GM18511 (cell line): ENCODE data around the gene TMEM107.

Experiments used
- ATAC-seq: cut with Tn5 transposase; IDR thresholded peaks from one replicate; pipeline ENCODE4 v1.9.1; 2021; ENCODE audit warnings: mild to moderate bottlenecking, moderate library complexity; ENCODE audit not compliant: unreplicated experiment

Gene TMEM107

DNA sequence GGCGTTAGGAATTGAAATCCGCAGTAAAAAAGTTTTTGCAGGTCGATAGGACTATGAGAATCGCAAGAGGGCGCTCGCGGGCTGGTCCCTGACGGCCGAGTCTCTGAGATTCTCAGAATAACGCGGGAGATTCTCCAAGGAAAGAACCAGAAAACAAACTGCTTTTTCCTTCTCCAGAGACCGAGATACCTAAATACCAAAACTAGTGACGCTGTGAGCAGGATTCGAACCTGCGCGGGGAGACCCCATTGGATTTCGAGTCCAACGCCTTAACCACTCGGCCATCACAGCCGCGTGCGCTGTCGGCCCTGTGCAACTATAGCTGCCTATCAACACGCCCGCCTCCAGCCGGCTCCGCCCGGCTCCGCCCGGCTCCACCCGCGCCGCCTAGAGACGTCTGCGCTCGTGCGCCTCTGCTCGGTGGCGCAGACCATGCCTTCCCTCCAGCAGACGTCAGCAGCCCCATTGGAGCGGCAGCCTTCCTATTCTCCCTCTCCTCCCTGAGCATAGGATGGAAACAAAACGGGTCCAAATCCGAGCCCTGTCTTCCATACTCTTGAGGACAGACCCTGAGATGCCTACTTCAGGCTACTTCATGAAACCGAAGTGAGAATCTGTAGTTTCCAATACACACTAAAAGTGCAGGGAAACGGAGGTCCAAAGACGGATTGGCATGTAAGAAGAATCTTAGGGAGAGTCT lies 37.4 kb downstream of the TMEM107 start:
- ATAC-seq, result peak; percentile 82

DNA sequence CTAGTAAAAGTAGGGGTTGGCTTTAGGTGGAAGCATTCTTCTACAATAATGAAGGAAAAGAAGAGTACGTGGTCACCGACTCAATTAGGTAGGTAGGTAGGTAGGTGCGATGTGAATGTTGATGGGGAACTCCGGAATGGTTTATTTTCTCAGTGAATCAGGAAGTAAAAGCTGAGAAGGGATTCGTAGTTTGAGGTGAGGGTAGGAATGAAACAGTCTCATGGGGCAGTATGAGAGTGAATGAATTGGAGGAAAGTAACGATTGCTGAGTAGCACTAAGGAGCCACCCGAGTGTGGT lies 37.9 kb downstream of the TMEM107 start:
- ATAC-seq, result no peak

DNA sequence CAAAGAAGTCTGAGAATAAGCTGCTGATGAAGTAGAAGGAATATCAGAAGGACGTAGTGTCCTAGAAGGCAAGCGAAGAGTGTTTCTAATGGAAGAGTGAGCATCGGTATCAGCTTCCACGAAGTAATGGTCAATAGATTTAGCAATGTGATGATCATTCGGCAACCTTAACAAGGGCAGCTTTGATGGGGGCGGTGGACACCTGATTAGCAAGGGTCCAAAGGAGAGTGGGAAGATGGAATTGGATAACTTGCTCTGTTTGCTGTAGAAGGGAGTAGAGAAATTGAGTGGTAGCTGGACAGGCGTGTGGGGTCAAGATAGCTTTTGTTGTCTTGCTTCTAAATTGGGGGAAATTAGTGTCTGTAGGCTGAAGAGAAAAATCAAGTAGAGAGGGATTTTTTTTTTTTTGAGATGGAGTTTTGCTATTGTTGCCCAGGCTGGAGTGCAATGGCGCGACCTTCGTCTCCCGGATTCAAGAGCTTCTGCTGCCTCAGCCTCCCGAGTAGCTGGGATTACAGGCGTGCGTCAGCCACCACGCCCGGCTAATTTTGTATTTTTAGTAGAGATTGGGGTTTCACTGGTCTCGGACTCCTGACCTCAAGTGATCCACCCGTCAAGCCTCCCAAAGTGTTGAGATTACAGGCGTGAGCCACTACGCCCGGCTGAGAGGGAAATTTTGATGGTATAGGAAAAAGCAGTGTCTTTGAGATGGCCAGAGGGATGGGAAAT lies 38.4 kb downstream of the TMEM107 start:
- no peak for ATAC-seq

DNA sequence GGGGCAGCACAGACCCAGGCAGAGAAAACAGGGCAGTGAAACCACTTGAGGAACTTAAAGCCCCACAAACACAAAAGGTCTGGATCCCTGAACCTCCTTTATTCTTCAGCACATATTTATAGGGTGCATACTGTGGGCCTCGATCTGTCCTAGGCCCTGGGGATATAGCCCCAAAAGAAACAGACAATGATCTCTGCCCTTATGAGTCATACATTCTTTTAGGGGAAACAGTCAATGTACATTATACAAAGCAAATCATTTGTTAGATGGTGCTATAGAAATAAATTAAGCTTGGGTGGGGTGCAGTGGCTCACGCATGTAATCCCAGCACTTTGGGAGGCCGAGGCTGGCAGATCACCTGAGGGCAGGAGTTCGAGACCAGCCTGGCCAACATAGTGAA lies 42.2 kb downstream of the TMEM107 start:
- ATAC-seq, result no peak

DNA sequence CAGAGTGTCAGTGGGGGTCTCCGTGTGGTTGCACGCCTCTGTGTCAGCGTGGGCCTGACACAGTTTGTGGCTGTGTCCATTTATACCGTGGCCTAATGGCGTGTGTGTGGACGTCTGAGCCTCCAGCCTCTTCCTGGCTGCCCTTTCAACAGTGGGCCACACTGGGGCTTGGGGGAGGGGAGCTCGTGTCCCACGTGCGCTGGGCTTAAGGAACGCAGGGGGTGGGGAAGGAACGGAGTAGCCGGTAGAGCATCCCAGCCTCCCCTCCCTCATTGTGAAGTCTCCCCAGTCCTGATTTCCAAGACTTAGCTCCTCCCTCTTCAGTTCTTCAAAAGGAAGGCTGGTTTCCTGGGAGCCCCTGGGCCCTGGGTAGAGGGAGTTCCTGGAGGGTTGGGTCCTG lies 42.8 kb downstream of the TMEM107 start:
- ATAC-seq, result no peak

DNA sequence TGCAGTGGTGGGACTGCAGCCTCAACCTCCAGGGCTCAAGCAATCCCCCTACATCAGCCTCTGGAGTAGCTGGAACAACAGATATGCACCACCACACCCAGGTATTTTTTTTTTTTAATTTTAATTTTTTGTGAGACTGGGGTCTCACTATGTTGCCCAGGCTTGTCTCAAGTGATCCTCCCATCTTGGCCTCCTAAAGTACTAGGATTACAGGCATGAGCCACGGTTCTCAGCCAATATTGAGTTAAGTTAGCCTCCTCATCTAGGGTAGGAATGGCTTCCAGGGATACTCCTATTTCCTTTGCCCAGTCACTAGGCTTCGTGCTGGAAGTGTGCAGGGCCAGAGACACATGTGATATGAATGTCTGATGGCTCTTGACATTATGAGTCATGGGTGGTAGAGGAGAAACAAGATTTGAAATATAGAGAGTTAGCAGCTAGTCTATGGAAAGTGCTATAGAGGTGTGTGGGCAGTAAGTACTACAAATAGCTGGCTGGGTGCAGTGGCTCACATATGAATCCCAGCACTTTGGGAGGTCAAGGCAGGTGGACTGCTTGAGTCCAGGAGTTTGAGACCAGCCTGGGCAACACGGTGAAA lies 44.2 kb downstream of the TMEM107 start:
- ATAC-seq, result no peak

DNA sequence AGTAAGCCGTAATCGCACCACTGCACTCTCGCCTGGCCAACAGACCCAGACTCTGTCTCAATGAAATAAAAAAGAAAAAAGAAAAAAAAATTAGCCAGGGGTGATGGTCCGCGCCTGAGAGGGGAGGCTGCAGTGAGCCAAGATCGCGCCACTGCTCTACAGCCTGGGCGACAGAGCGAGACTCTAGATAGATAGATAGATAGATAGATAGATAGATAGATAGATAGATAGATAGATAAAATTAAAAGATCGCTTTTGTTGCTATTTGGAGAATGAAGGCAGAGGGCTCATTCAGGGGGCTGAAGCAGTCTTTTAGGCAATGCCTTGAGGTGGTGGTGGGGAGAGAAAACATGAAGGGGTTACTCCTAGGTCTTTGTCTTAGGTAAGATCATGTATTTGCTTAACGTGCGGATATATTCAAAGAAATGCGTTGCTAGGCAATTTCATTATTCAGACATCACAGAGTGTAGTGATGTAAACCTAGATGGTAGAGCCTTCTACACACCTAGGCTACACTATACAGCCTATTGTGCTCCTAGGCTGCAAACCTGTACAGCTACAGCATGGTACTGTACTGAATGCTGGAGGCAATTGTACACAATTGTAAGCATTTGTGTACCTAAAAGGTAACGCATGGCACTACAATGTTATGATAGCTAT lies 47.9 kb downstream of the TMEM107 start:
- ATAC-seq, result no peak

DNA sequence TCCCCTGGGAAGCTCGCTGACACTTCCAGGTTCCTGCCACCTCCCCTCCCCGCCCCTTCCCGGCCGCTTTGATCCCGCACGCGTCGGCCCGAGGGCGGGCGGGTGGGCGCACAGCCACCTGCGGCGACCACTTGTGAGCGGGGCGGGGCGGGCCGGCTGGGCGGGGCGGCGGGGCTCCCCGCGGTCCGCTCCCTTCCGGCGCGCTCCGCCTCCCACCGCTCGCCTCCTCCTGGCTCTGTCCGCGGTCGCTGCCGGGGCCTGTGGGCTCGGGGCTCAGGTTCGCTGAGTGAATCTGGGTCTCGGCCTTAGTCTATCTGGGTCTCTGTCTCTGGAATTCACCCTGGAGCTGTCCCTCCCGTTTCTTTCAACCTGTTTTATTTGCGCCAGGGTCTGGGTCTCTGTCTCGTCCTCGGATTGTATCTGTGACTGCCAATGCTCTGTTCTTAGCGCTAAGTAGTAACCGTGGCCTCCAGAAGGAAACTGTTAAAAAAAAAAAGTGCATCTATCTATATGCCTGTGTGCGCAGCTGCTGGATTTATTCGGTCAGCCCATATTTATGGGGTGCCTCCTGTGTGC lies 49.6 kb downstream of the TMEM107 start:
- ATAC-seq, result no peak

DNA sequence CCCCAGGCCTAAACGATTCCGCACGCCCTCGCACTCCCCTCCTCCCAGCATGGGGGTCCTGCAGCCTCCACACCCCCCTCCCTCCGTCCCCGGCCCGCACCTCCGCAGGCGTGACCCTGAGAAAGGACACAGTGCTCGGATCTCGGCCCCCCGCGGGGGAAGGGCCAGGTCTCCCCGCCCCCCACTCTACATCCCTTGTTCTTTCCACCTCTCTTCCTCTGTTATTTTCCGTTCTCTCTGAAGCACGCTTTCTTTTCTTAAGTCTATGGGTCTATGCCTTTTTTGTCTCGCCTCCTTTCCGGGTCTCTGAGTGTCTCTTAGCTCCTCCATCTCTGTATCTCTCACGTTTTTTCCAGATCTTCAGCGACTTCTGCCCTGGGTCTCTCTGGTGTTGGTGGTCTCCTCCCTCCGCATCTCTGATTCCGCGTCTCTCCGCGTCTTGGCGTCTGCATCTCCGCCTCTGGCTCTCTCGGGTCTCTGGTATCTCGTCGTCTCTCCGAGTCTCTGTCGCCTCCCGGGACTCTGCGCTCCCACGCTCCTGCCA lies 50.2 kb downstream of the TMEM107 start:
- ATAC-seq, result no peak

DNA sequence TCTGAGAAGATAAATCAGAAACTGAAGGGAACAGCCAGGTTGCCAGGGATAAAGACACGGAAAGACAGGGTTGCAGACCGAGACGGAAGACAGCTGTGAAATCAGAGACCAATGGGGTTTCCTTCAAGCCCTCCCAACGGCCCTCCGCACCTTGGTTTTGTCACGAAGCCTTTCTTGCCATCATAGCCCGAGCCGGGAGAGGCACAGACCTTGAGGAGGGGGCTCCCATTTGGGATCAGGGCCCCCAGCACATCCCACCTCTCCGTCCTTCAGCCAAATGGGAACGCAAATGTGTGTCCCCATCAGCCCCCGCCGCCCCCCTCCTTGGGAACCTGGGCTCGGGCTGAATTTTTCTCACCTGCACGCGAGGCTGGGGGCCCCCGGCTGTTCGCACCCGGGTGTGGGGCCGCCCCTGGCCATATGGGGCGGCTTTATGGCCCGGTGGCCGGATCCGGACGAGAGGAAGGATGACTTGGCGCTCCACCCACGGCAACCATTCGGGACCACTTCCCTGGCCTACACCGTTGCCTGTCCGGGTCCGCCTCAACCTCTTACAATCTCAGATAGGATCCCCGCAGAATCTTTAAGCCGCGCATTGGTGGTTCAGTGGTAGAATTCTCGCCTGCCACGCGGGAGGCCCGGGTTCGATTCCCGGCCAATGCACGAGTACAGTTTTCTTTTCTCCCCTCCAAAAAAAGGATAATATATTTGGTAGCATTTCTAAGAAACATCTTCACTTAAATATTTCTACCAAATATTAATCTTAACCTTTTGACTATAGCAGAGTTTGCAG lies 50.8 kb downstream of the TMEM107 start:
- no peak for ATAC-seq

DNA sequence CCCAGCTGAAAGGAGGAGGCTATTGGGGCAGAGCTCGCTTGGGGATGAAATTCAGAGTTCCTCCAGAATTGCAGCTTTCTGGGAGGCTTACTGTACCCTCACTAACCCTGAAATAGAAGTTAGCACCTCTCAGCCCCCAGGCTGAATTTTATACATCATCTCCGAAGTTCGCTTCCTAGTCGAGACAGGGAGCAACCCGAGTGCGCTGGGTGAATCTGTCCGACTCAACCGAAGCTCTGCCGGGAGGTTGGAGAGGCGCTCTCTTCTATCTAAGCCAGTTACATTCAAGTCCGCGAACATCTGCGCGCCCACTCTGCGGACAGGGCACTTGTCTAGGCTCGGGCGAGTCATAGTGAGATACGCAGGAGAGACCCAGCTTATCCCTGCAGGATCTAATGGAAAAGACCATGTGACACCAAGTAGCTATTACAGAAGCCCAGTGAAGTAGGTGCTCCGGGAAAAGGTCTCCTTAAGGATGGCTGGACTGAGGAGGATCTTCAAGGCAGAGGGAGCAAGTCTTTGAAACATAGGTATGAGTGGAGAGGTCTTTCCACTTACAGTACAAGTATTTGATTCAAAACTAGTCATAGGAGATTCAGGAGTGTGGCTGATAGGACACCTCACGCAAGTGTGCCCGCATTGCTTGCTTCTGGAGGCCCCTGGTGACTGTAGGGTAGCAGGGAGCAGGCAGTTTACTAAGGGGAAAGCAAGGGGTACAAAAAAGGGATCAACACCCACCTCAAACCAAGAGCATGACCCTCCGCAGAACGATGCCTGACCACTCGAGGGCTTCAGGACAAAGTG lies 51.6 kb downstream of the TMEM107 start:
- no peak for ATAC-seq

DNA sequence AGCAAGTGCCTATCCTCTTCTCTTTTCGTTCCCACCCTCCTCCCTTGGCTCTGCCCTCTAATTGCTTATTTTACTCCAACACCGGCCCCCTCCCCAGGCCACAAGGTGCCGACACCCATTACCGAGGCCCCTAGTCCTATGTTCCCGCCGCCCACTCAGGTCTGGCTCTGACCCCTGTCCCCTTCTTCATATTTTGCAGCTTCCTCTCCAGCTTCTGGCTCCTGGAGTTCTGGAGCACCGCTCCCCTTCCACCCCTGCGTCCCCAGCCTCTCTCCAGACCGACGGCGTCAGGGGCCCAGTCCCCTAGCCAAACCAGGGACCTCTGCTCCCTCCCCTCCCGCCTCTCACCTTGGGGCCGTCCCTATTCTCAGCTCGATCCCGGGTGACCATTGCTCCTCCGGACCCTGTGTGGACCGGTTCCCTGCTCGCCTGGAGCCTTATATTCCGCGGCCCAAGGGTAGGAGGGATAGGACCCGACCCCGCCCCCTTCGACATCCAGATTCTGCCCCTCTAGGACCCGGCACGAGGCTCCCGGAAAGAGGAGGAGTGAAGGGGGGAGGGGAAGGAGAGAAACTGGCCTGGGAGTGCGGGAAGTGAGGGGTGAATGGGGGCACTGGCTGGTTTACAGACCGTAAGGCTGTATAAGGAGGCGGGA lies 52.4 kb downstream of the TMEM107 start, which contains the start of gene HES7:
HES7 (minus strand) TSS at position 412 of the 655 bp plus-strand sequence; CDS start at position 390, 22 bp downstream.
- ATAC-seq, result no peak

DNA sequence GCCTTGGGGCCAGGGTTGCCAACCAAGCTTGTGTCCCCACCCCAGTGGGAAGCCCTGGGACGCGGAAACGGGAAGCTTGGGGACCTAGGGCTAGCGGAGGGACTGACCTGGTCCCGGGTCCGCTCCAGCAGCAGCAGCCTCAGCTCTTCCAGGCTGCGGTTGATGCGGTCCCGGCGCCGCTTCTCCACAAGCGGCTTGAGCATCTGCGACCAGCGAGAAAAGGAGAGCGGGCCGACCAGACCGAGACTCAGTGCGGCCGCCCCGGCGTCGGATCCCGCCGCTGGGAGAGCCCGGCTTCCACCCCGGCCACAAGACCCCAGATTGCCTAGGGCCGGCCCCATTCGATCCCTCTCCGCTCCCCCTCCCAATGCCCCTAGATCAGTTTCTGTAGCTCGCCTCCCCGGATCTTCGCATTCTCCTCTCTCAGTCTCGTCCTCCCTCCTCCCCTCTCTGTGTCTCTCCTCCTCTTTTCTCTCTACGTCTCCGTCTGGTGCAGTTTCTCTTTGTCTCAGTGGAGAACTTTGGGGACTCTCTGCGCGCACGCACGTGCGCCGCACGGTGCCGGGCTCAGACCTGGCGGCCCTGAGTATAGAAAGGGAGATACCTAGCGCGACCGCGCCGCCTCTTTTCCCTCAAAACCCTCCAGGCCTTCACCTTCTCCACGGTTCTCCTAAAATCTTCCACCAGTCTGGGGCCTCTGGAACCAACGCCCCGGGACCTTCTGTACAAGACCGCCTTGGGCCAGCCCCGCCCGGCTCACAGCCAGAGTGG lies 53.1 kb downstream of the TMEM107 start:
- no peak for ATAC-seq
